GM12874 (cell line): ENCODE data around the gene ABI3.
A peak's percentile ranks its signal among the peaks of the same experiment; 100 is the strongest.

Source experiments
- CTCF ChIP-seq: IDR thresholded peaks from 2 replicates; pipeline ENCODE4 v1.5.1; 2011; ENCODE audit warnings: low read depth, mild to moderate bottlenecking, control low read depth, low read length, moderate library complexity; ENCODE audit not compliant: insufficient read depth

ABI3 gene

DNA sequence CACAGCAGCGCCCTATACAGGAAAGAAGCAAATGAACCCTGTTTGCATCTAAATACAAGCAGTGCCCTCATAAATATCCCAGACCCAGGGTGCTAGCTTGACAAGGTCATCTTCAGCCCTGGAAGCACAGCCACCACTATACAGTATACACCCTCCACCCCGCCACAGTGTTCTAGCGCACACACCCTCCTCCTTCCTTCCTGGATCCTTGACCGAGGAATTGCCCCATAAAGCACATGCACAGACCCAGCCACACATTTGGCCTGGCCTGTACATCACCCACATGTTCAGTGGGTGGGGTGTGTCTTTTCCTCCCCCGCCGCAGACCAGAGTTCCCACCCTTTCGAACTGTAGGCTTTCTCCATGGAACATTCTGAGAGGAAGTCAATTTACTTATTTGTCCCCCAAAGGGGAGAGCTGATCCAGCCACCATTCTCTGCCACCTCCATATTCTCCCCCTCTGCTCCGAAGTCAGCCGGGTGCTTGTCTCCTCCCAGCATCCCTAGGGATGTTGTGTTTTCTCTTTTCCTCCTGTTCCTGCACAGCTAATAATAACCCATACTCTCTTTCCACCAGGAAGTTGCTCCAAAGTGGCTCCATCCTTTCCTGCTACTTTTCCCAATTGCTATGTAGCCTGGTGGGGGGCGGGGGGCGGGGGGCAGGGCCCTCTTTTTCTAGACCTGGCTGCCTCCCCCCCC, 6.6 kb downstream of the ABI3 start:
- TF ChIP-seq CTCF = no peak

- no peak for TF ChIP-seq CTCF
Observed at GRCh38 chr17:49217651-49218413, 7.3 kb downstream of the ABI3 start.

DNA sequence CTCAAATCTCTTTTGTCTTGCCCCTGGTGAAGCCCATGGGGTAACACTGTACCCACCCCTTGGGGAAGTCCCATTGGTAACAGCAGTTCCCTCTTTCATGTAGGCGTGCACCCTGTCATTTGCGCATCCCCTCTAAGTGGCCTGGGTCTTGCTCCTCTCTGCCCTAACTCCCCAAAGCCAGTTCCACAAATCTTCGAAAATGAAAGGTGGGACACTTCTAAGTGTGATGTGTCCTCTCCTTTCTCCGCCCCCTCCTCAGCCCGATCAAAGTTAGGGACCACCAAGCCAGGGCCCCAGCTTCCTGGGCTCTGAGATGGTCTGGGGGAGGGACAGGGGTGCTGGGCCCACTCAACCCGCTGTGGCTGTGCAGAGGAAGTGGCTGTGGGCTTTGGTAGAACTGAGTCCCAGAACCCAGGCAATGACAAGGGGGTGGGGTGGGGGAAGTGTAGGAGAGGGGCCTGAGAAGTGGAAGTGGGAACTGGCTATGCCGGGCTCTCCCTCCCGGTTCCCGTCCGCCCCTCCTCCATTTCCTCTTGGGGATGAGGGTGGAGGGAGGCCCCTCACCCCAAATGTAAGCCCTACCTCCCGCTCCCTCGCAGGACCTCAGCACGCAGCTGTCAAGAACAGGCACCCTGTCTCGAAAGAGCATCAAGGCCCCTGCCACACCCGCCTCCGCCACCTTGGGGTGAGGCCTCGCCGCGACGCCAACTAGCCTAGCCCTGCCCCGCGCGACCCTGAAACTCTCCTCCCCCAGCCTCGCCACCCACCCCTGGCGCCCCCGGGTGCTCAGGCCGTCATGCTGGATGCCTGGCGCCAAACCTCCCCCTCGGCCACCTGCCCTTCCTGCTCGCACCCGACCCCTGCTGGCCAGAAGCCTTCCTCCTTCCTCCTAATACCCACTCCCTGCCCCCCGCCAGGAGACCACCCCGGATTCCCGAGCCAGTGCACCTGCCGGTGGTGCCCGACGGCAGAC, 8.7 kb downstream of the ABI3 start:
- peak; percentile 73 for TF ChIP-seq CTCF

- no peak for TF ChIP-seq CTCF
Observed at GRCh38 chr17:49219987-49220386, 9.5 kb downstream of the ABI3 start.

DNA sequence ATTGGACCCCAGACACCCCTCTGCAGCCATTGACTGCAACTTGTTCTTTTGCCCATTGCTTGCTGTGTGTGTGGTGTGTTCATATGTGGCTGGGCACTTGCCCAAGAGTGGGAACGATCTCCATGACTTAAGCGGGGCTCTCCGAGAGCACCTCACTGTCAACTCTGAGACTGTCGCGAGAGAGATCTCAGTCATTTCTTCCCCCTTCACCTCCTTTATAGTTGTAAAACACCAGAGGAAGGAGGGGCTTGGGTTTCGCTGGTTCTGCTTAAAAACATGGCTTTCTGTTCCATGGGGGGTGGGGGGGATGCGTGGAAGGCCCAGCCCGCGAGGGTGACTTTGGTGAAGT, 12.6 kb downstream of the ABI3 start:
- TF ChIP-seq CTCF = no peak

DNA sequence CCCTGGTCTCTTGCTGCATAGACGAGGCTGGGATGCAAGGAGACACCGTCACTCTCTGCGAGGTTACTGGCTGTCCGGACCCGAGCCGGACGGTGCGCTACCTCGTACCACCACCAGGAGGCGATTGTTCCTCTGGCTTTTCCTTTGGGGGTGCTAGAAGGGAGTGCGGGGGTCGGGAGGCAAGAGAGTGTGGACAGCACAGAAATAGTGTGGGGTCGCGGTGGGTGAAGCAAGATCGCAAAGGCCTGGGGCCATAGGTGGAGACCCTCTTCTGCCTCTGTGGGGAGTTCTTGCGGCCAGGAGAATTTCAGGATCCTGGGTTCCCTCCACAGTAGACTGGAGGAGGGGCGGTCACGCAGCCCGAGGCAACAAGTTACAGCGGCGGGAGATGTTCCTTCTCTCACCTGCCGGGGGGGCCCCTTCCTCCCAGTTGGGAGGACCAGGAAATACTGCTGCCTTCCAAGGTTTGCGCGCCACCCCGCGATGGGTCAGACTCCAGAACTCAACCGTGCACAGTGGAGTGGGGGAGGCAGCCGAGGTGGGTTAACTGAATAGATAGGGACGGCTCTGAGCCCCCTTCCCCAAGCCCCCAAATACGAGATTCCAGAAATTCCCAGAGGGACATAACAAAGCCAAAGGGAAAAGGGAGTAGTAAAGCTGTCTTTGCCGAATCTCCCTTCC, 13.2 kb downstream of the ABI3 start:
- peak; percentile 90 for TF ChIP-seq CTCF
